RCC 7860 (cell line): ENCODE results near the gene OTOP2.
A peak's percentile ranks its signal among the peaks of the same experiment; 100 is the strongest.

Experiments used
- DNase-seq: peaks from one replicate; pipeline ENCODE4 v3.0.0-alpha.2; 2015; ENCODE audit warnings: low spot score
- FAIRE-seq: peaks from 2 replicates; lab custom pipeline; 2012; peaks lifted over from hg19 to GRCh38; lab: Jason Lieb, UNC

The OTOP2 gene

GRCh38 chr17:74950207-74950606 lies 26.1 kb downstream of the OTOP2 start:
- DNase-seq (no peak), FAIRE-seq (no peak)

GRCh38 chr17:74951065-74951464 lies 27.0 kb downstream of the OTOP2 start:
- FAIRE-seq (no peak), DNase-seq (no peak)

DNA sequence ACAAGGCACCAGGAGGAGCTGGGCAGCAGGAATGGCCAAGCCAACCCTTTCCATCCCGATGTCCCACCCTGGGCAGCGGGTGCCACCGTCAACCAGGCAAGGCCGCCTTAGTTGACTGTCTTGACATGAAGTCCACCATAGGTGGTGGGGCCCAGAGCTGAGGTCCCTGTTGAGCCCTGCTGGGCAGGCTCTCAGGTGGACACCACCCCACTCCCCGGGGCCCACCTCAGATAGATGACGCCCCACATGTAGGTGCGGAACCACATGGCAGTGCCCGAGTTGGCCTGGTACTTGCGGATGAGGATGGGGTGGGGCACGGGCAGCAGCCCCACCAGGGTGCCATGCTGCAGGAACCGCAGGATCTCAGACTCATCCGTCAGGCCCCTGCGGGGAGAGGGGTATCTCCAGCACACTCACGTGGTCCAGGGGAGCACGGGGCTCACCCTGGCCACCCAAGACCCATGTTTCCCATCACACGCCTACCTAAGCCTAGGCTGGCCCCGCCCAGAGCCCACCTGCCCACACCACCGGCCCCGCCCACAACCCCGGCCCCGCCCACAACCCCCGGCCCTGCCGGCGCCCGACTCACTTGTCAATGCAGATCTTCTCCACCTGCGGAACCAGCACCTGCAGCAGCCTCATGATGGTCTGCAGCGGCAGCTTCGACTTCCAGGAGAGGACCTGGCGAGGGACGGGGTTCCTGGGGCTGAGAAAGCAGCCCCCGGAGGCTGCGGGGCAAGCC lies 27.8 kb downstream of the OTOP2 start:
- FAIRE-seq (no peak), DNase-seq (no peak)

DNA sequence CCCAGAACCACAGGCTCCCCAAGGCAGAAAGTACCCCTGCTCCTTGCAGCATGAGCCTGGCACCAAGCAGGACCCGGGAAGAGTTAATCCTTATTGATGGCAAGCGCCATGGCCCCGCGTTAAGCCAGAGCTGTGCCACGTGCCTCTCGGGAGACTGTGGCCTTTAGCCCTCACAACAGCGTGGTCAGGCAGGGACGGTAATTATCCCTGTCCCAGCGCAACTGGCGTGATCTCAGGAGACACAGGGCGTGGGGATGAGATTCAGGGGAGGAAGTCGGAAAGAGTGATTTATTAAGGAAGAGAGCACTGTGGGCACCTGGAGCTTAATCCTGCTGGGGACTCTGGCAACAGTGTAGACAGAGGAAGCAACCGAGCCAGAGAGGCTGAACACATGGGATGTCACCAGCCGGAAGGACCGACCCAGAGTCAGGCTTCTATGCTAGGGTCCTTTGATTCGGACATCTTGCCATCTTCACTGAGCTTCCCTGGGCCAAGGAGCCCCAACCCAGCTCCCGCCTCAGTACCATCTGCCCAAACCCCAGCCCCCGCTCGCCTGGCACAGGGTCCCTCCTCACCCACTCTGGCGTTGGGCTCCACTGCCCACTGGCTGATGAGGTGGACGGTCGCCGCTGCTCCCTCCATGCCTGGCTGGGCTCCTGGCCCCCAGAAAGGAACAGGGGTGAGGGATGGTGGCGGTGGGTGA lies 28.5 kb downstream of the OTOP2 start:
- DNase-seq = no peak
- no peak for FAIRE-seq

GRCh38 chr17:74953134-74953687 lies 29.1 kb downstream of the OTOP2 start:
- FAIRE-seq = no peak

DNA sequence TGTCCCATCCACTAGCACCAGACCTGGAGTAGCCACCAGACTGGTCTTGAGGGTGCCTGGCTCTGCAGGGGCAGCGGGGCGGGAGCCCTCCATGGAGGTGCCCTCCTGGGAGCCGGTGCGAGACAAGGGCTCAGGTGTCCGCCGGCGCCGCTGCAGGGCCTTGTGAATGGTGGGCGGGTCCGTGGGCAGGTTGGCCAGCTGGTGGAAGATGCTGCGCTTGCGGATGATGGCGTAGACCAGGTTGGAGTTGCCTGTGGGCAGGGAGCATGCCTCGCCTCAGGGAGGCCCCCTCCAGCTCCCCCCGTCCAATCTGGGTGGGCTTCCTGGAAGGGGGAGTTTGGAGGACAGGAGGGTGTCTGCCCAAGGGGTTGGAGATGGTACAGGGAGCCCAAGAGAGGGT lies 30.0 kb downstream of the OTOP2 start:
- FAIRE-seq (no peak), DNase-seq (no peak)

More at GRCh38 chr17:74953134-74953687, 29.1 kb downstream of the OTOP2 start:
- no peak for DNase-seq

GRCh38 chr17:74954665-74955421 lies 30.8 kb downstream of the OTOP2 start:
- no peak for DNase-seq
- no peak for FAIRE-seq

GRCh38 chr17:74956093-74956492 lies 32.0 kb downstream of the OTOP2 start:
- FAIRE-seq (no peak), DNase-seq (no peak)

- DNase-seq (peak; percentile 29), FAIRE-seq (no peak)
Measured at GRCh38 chr17:74957935-74958740, 34.1 kb downstream of the OTOP2 start.

GRCh38 chr17:74959826-74960515 lies 35.9 kb downstream of the OTOP2 start:
- DNase-seq (no peak), FAIRE-seq (no peak)

GRCh38 chr17:74960570-74961342 lies 36.7 kb downstream of the OTOP2 start:
- FAIRE-seq (no peak), DNase-seq (peak; percentile 68)

GRCh38 chr17:74961657-74962350 lies 37.7 kb downstream of the OTOP2 start:
- DNase-seq (peak; percentile 66), FAIRE-seq (peak; percentile 27)

DNA sequence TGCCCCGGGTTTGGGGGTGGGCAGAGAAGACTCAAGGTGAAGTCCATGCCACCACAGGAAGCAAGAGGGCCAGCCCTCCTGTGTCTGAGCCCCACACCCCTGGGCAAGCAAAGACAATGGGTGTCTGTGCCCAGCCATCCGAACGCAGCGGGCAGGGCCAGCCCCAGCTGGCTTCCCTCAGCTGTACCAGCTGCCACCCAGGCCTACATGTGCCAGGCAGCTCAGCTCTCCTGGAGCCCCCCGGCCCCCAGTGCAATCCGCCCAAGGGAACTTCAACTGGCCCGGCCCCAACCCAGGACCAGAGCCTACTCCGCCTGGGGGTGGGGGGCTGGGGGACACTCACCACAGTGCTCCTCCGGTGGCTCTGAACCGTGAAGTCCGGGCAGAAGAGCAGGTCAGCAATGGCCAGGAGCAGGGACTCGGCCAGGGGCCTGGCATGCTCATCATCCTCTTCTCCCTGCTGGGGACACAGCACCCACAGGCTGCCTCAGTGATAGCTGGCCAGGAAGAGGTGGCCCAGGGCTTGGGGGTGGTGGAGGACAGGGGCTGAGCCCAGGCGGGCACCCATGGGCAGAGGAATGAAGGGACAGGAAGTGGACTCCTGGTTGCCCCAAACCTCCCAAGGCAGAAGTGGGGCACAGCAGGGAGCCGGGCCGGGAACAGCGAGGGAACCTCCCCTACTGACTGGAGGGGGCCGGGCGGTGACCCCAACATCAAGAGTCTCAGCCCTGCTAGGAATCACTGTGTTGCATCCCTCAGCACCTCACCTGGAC lies 38.7 kb downstream of the OTOP2 start:
- DNase-seq (no peak), FAIRE-seq (no peak)

GRCh38 chr17:74963656-74964055 lies 39.6 kb downstream of the OTOP2 start:
- FAIRE-seq = no peak
- DNase-seq = no peak

DNA sequence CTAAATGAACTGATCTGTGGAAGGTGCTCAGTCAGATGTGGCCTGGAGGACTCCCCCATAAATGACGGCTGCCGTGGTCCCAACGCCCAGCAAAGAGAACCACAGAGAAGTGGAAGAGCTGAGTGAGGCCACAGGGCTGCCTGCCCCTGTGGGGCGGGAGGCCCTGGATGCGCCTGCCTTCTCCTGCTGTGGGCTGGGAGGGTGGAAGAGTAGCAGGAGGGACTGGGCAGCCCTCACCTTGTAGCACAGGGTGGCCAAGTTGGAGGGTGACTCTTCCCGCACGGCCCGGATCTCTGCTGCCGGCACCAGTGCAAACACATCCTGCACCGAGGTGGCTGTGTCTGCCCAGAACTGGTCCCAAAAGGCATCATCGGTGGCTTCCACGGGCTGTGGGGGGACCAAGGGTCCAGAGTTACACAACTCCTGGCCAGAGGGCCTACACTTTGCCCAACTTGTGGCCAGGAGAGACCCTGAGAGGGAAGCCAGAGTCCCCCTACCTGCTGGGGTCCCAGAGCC lies 40.2 kb downstream of the OTOP2 start:
- DNase-seq = no peak
- no peak for FAIRE-seq

GRCh38 chr17:74964988-74965622 lies 41.0 kb downstream of the OTOP2 start:
- FAIRE-seq (no peak), DNase-seq (no peak)

- FAIRE-seq = no peak
- no peak for DNase-seq
Measured at GRCh38 chr17:74968361-74968780, 44.3 kb downstream of the OTOP2 start.
